MM.1S (cell line): ENCODE measurements around the gene NALCN.

Experiments
- DNase-seq: peaks from one replicate; pipeline ENCODE4 v3.0.0-alpha.2; 2015
- H2AFZ ChIP-seq: fragments of 300-600 bp; sonication (generic); 2 replicates; pipeline ENCODE4 v1.6.0; 2016; ENCODE audit warnings: antibody characterized with exemption, low read length
- H3F3A ChIP-seq: fragments of 300-600 bp; sonication (generic); 2 replicates; pipeline ENCODE4 v1.6.1; 2016; ENCODE audit warnings: mild to moderate bottlenecking, antibody characterized with exemption, low read length, moderate library complexity, mixed read lengths; ENCODE audit not compliant: insufficient read depth
- H3K27ac ChIP-seq: fragments of 300-600 bp; sonication (generic); 2 replicates; pipeline ENCODE4 v1.5.1; 2016; ENCODE audit warnings: mild to moderate bottlenecking, low read length
- H3K27me3 ChIP-seq: fragments of 300-600 bp; sonication (generic); replicated peaks from 2 replicates; pipeline ENCODE4 v1.6.0; 2016; ENCODE audit warnings: low read length; ENCODE audit not compliant: insufficient read depth
- H3K36me3 ChIP-seq: fragments of 300-600 bp; sonication (generic); replicated peaks from 2 replicates; pipeline ENCODE4 v1.6.1; 2016; ENCODE audit warnings: mild to moderate bottlenecking, low read length, mixed read lengths; ENCODE audit not compliant: insufficient read depth
- H3K4me1 ChIP-seq: fragments of 300-600 bp; sonication (generic); 2 replicates; pipeline ENCODE4 v1.6.1; 2016; ENCODE audit warnings: low read length, mixed read lengths
- H3K4me2 ChIP-seq: fragments of 300-600 bp; sonication (generic); 2 replicates; pipeline ENCODE4 v1.6.0; 2016; ENCODE audit warnings: low read depth, low read length
- H3K4me3 ChIP-seq: fragments of 300-600 bp; sonication (generic); 2 replicates; pipeline ENCODE4 v1.5.1; 2016; ENCODE audit warnings: low read length, mixed read lengths
- H3K79me2 ChIP-seq: fragments of 300-600 bp; sonication (generic); 2 replicates; pipeline ENCODE4 v1.6.1; 2016; ENCODE audit warnings: mixed run types, low read length, mixed read lengths
- H3K9ac ChIP-seq: fragments of 300-600 bp; sonication (generic); 2 replicates; pipeline ENCODE4 v1.6.1; 2016; ENCODE audit warnings: low read length, mixed read lengths
- H3K9me2 ChIP-seq: fragments of 300-600 bp; sonication (generic); replicated peaks from 2 replicates; pipeline ENCODE4 v1.6.1; 2016; ENCODE audit warnings: mild to moderate bottlenecking, low read length, mixed read lengths; ENCODE audit not compliant: insufficient read depth
- H3K9me3 ChIP-seq: fragments of 300-600 bp; sonication (generic); replicated peaks from 2 replicates; pipeline ENCODE4 v1.6.1; 2016; ENCODE audit warnings: mild to moderate bottlenecking, low read length, mixed read lengths; ENCODE audit not compliant: insufficient read depth
- H4K20me1 ChIP-seq: fragments of 300-600 bp; sonication (generic); 2 replicates; pipeline ENCODE4 v1.6.1; 2016; ENCODE audit warnings: mild to moderate bottlenecking, low read length, moderate library complexity, mixed read lengths; ENCODE audit not compliant: insufficient read depth
- EZH2 ChIP-seq: fragments of 300-600 bp; sonication (generic); optimal IDR thresholded peaks from 2 replicates; pipeline ENCODE3; 2017; ENCODE audit warnings: low read depth, mild to moderate bottlenecking, antibody characterized with exemption, low read length, mixed read lengths
- EZH2phosphoT487 ChIP-seq: fragments of 300-600 bp; sonication (generic); IDR thresholded peaks from 2 replicates; pipeline ENCODE4 v1.6.1; 2018; ENCODE audit warnings: antibody characterized with exemption, low read length
- TF ChIP-seq, protein P1 (sequence below): fragments of 300-600 bp; sonication (generic); IDR thresholded peaks from 2 replicates; pipeline ENCODE4 v1.5.1; 2016; ENCODE audit warnings: antibody characterized with exemption, low read length, mixed read lengths

Gene NALCN

DNA sequence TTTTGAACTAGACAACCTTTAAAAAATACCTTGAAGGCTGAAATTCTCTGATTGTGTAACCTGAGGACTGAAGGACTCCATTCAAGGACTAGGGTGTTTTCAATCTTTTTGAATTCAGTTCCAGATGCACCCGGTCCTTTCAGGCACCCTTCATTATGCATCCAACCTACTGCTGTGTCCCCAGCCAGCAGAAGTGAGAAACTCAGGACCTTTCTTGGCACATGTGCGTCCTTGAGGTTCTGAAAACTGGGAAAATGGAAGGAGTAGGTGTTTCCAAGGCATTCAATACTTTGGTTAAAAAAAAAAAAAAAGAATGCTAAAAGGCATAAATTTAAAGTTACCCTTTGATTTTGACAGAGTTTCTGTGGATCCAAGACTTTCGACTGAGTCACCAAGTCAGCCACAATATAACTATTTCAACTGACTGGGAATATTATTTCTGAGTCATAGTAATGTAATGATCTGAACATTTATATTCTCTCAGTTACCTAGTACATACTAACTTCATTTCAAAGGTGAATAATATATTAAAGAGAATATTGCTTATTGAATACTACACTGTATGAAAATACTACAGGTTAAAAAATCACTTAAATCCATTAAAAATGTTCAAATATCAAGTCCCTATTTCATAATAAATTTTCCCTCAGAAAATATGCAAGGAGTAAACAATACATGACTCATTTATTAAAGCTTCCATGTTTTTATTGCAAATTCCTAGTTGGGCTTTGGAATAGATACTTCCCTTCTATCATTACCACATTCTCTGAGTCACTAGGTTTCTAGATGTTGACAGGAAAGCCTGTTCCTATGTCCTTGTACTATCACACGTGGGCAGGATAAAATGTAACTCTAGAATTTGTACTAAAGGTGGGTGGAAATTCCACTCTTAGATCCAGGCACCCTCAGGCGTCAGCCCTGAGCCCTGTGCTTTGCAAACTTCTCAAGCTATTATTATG lies 33.8 kb upstream of the NALCN start:
- H4K20me1 ChIP-seq, result no peaks in the 10 kb centered on the region
- no peaks in the 10 kb centered on the region for H3K36me3 ChIP-seq
- no peaks in the 10 kb centered on the region for H3K27me3 ChIP-seq
- H3K4me3 ChIP-seq, result no peak overlapping the region
- H3K4me2 ChIP-seq, result no peak overlapping the region
- no peak for DNase-seq
- H3K27ac ChIP-seq, result no peak overlapping the region
- H3K9me2 ChIP-seq, result no peaks in the 10 kb centered on the region
- no peaks in the 10 kb centered on the region for H3K4me1 ChIP-seq
- H3K9me3 ChIP-seq, result no peaks in the 10 kb centered on the region
- peaks cover 3% of the 10 kb centered on the region; the same call in 1 of the 2 replicates for H3F3A ChIP-seq
- H2AFZ ChIP-seq, result no peak overlapping the region
- no peak overlapping the region for H3K9ac ChIP-seq
- H3K79me2 ChIP-seq, result no peaks in the 10 kb centered on the region
- TF ChIP-seq, protein P1, sequence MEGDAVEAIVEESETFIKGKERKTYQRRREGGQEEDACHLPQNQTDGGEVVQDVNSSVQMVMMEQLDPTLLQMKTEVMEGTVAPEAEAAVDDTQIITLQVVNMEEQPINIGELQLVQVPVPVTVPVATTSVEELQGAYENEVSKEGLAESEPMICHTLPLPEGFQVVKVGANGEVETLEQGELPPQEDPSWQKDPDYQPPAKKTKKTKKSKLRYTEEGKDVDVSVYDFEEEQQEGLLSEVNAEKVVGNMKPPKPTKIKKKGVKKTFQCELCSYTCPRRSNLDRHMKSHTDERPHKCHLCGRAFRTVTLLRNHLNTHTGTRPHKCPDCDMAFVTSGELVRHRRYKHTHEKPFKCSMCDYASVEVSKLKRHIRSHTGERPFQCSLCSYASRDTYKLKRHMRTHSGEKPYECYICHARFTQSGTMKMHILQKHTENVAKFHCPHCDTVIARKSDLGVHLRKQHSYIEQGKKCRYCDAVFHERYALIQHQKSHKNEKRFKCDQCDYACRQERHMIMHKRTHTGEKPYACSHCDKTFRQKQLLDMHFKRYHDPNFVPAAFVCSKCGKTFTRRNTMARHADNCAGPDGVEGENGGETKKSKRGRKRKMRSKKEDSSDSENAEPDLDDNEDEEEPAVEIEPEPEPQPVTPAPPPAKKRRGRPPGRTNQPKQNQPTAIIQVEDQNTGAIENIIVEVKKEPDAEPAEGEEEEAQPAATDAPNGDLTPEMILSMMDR, result no peak
- no peak for TF ChIP-seq EZH2phosphoT487
- TF ChIP-seq EZH2, result no peak

- Histone ChIP-seq H2AFZ (no peak overlapping the region), H3K36me3 (no peaks in the 10 kb centered on the region), H3K4me2 (no peak overlapping the region)
Observed at GRCh38 chr13:101447852-101448251, 31.5 kb upstream of the NALCN start.

DNA sequence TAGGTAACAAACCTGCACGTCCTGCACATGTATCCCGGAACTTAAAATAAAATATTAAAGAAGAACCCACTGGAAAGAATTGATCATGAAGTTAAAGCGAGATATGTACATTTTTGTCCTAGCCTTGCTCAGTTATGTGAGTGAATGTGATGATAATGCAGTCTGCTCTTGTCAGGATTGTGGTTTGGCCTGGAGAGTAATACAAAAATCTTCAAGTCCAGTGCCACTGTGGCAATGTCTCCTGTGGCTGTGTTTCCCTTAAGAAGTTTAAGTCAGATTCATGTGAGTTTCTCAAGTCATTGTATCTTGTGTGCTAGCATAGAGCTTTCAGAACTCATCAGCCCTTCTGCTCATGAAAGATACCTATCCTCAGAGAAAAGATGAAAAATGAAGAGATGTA lies 18.2 kb upstream of the NALCN start:
- no peak for DNase-seq
- no peak overlapping the region for H3K9ac ChIP-seq
- no peaks in the 10 kb centered on the region for H3K79me2 ChIP-seq
- H4K20me1 ChIP-seq, result no peaks in the 10 kb centered on the region
- H3K27me3 ChIP-seq, result no peaks in the 10 kb centered on the region
- H3K4me2 ChIP-seq, result no peak overlapping the region
- no peak overlapping the region for H2AFZ ChIP-seq
- H3K4me1 ChIP-seq, result no peaks in the 10 kb centered on the region
- no peak overlapping the region for H3K4me3 ChIP-seq
- H3F3A ChIP-seq, result no peaks in the 10 kb centered on the region
- no peaks in the 10 kb centered on the region; the same call in 1 of the 2 replicates for H3K9me3 ChIP-seq
- no peaks in the 10 kb centered on the region for H3K9me2 ChIP-seq
- no peaks in the 10 kb centered on the region for H3K36me3 ChIP-seq
- H3K27ac ChIP-seq, result no peak overlapping the region
- TF ChIP-seq, protein P1, result no peak
- no peak for TF ChIP-seq EZH2
- no peak for TF ChIP-seq EZH2phosphoT487

More at GRCh38 chr13:101447852-101448251, 31.5 kb upstream of the NALCN start:
- H3K79me2 ChIP-seq, result no peaks in the 10 kb centered on the region
- H3K9me3 ChIP-seq, result no peaks in the 10 kb centered on the region
- H3F3A ChIP-seq, result no peaks in the 10 kb centered on the region
- H3K4me3 ChIP-seq, result no peak overlapping the region
- no peak overlapping the region for H3K27ac ChIP-seq
- H3K9ac ChIP-seq, result no peak overlapping the region
- H3K27me3 ChIP-seq, result no peaks in the 10 kb centered on the region
- no peaks in the 10 kb centered on the region for H4K20me1 ChIP-seq
- no peaks in the 10 kb centered on the region for H3K9me2 ChIP-seq
- DNase-seq, result no peak
- H3K4me1 ChIP-seq, result no peaks in the 10 kb centered on the region
- TF ChIP-seq, protein P1, result no peak
- no peak for TF ChIP-seq EZH2phosphoT487
- no peak for TF ChIP-seq EZH2
